ENCODE measurements around the gene MT3.

The MT3 gene

GRCh38 chr16:56603589-56603988, 14.3 kb downstream of the MT3 start:
- ATAC-seq, result no peak
- TF ChIP-seq PPARA (CRISPR knock-in tag; IDR thresholded peaks at IDR 0.05; ENCODE audit: borderline replicate concordance), result no peak
- no peak for TF ChIP-seq OSR1 (CRISPR knock-in tag; IDR thresholded peaks at IDR 0.05)
- TF ChIP-seq ISL1 (CRISPR knock-in tag; IDR thresholded peaks at IDR 0.05), result no peak
- TF ChIP-seq PATZ1 (CRISPR knock-in tag; IDR thresholded peaks at IDR 0.05; ENCODE audit: borderline replicate concordance), result no peak
- TF ChIP-seq RARB (CRISPR knock-in tag; IDR thresholded peaks at IDR 0.05), result no peak
- no peak for TF ChIP-seq POU6F1 (CRISPR knock-in tag; IDR thresholded peaks at IDR 0.05; ENCODE audit: borderline replicate concordance, low read depth)
- no peak for TF ChIP-seq SNAI2 (CRISPR knock-in tag; IDR thresholded peaks at IDR 0.05)
- TF ChIP-seq CSRNP3 (CRISPR knock-in tag; IDR thresholded peaks at IDR 0.05), result no peak
- TF ChIP-seq ZFP30 (CRISPR knock-in tag; IDR thresholded peaks at IDR 0.05), result no peak
- no peak for TF ChIP-seq ZFP3 (CRISPR knock-in tag; IDR thresholded peaks at IDR 0.05)
- no peak for TF ChIP-seq BACH2 (CRISPR knock-in tag; IDR thresholded peaks at IDR 0.05; ENCODE audit: borderline replicate concordance)
- no peak for TF ChIP-seq ARNTL (CRISPR knock-in tag; IDR thresholded peaks at IDR 0.05; ENCODE audit: borderline replicate concordance, low read depth)
- no peak for TF ChIP-seq TCF4 (CRISPR knock-in tag; IDR thresholded peaks at IDR 0.05; ENCODE audit: borderline replicate concordance)
- TF ChIP-seq ESRRG (CRISPR knock-in tag; IDR thresholded peaks at IDR 0.05), result no peak
- TF ChIP-seq ZNF8 (CRISPR knock-in tag; IDR thresholded peaks at IDR 0.05), result no peak
- no peak for TF ChIP-seq ZNF70 (CRISPR knock-in tag; IDR thresholded peaks at IDR 0.05)
- TF ChIP-seq ZC3H10 (CRISPR knock-in tag; IDR thresholded peaks at IDR 0.05), result no peak
- TF ChIP-seq TOX (CRISPR knock-in tag; IDR thresholded peaks at IDR 0.05; ENCODE audit: borderline replicate concordance), result no peak
- no peak for TF ChIP-seq GLIS3 (CRISPR knock-in tag; IDR thresholded peaks at IDR 0.05)
- TF ChIP-seq ZNF565 (CRISPR knock-in tag; conservative IDR thresholded peaks at IDR 0.05; ENCODE audit: low read depth), result no peak

- TF ChIP-seq TSHZ2 (CRISPR knock-in tag; IDR thresholded peaks at IDR 0.05) (no peak), SNAI2 (CRISPR knock-in tag; IDR thresholded peaks at IDR 0.05) (no peak), TOX (CRISPR knock-in tag; IDR thresholded peaks at IDR 0.05; ENCODE audit: borderline replicate concordance) (no peak), GLIS3 (CRISPR knock-in tag; IDR thresholded peaks at IDR 0.05) (no peak), CSDC2 (CRISPR knock-in tag; IDR thresholded peaks at IDR 0.05) (no peak), ZNF565 (CRISPR knock-in tag; conservative IDR thresholded peaks at IDR 0.05; ENCODE audit: low read depth) (no peak), ZC3H10 (CRISPR knock-in tag; IDR thresholded peaks at IDR 0.05) (no peak), POU6F1 (CRISPR knock-in tag; IDR thresholded peaks at IDR 0.05; ENCODE audit: borderline replicate concordance, low read depth) (no peak), PPARA (CRISPR knock-in tag; IDR thresholded peaks at IDR 0.05; ENCODE audit: borderline replicate concordance) (no peak), TCF4 (CRISPR knock-in tag; IDR thresholded peaks at IDR 0.05; ENCODE audit: borderline replicate concordance) (no peak), ZFP30 (CRISPR knock-in tag; IDR thresholded peaks at IDR 0.05) (no peak)
- no peak for ATAC-seq
These were observed 15.6 kb downstream of the MT3 start for GRCh38 chr16:56604966-56605365.

Data from SK-N-SH treated with all-trans-retinoic acid at 6 μM for 48 hours (cell line).